PC-3 (cell line): Measurements from ENCODE around the gene GCH1. TPM values are rescaled to one million over a fixed set of nuclear protein-coding genes. Genes with fewer than 3 reads are reported as not detected.
"Not testable (repeated sequence)": the region's sequence is repeated elsewhere in the genome, so short reads cannot be mapped to it uniquely, and the experiment has no call there.

ENCODE experiments used
- ATAC-seq: fragments of 200-7000 bp; cut with Tn5 transposase; 2 replicates; pipeline ENCODE4 v1.9.1; 2020; ENCODE audit warnings: mild to moderate bottlenecking, moderate library complexity
- BruUV-seq: library from RNA; stranded (reverse); fragments of 400-500 nt; replicated peaks from 2 replicates; lab custom pipeline; 2021; lab: Mats Ljungman, UMichigan
- CTCF ChIA-PET: fragments of 300-600 bp; sonication (Branson Sonifier 250); formaldehyde crosslinking; loops from one replicate; lab custom pipeline; 2022; ENCODE audit warnings: antibody characterized with exemption; lab: Charles Lee
- POLR2A ChIA-PET: fragments of 300-600 bp; sonication (Branson Sonifier 250); formaldehyde crosslinking; loops from one replicate; lab custom pipeline; 2022; ENCODE audit warnings: antibody characterized with exemption; ENCODE audit not compliant: unreplicated experiment; lab: Charles Lee
- DNase-seq: peaks from one replicate; pipeline ENCODE4 v3.0.0-alpha.2; 2015
- H2AFZ ChIP-seq: fragments of 300-600 bp; sonication (generic); 2 replicates; pipeline ENCODE4 v1.6.0; 2016; ENCODE audit warnings: antibody characterized with exemption, low read length
- H3F3A ChIP-seq: fragments of 300-600 bp; sonication (generic); one replicate; pipeline ENCODE4 v1.6.0; 2017; ENCODE audit warnings: antibody characterized with exemption, low read length, control low read depth, mild to moderate bottlenecking; ENCODE audit not compliant: unreplicated experiment
- H3K27ac ChIP-seq: fragments of 300-600 bp; sonication (generic); 2 replicates; pipeline ENCODE4 v1.5.1; 2016; ENCODE audit warnings: mild to moderate bottlenecking, low read length
- H3K27me3 ChIP-seq: fragments of 300-600 bp; sonication (generic); 2 replicates; pipeline ENCODE4 v1.6.1; 2016; ENCODE audit warnings: low read length, mixed read lengths
- H3K36me3 ChIP-seq: fragments of 300-600 bp; sonication (generic); 2 replicates; pipeline ENCODE4 v1.6.1; 2016; ENCODE audit warnings: low read depth, mixed run types, low read length, mixed read lengths
- H3K4me1 ChIP-seq: fragments of 300-600 bp; sonication (generic); 2 replicates; pipeline ENCODE4 v1.5.1; 2016; ENCODE audit warnings: low read length; ENCODE audit not compliant: insufficient read depth
- H3K4me2 ChIP-seq: fragments of 300-600 bp; sonication (generic); 2 replicates; pipeline ENCODE4 v1.6.0; 2016; ENCODE audit warnings: low read length
- H3K4me3 ChIP-seq: fragments of 300-600 bp; sonication (generic); 2 replicates; pipeline ENCODE4 v1.5.1; 2016; ENCODE audit warnings: mild to moderate bottlenecking, low read length, mixed read lengths
- H3K79me2 ChIP-seq: fragments of 300-600 bp; sonication (generic); 2 replicates; pipeline ENCODE4 v1.6.1; 2017; ENCODE audit warnings: low read length, mixed read lengths
- H3K9ac ChIP-seq: fragments of 300-600 bp; sonication (generic); 2 replicates; pipeline ENCODE4 v1.6.0; 2016; ENCODE audit warnings: mild to moderate bottlenecking, low read length
- H3K9me2 ChIP-seq: fragments of 300-600 bp; sonication (generic); replicated peaks from 2 replicates; pipeline ENCODE4 v1.6.1; 2016; ENCODE audit warnings: mixed run types, low read length, mixed read lengths
- H3K9me3 ChIP-seq: fragments of 300-600 bp; sonication (generic); 2 replicates; pipeline ENCODE4 v1.6.1; 2016; ENCODE audit warnings: low read length, mixed read lengths
- H4K20me1 ChIP-seq: fragments of 300-600 bp; sonication (generic); 2 replicates; pipeline ENCODE4 v1.6.1; 2016; ENCODE audit warnings: low read length, mixed read lengths
- EZH2 ChIP-seq: fragments of 300-600 bp; sonication (generic); IDR thresholded peaks from one replicate; pipeline ENCODE4 v1.6.1; 2017; ENCODE audit warnings: antibody characterized with exemption, mild to moderate bottlenecking, low read length; ENCODE audit not compliant: unreplicated experiment
- EZH2phosphoT487 ChIP-seq: fragments of 300-600 bp; sonication (generic); IDR thresholded peaks from 2 replicates; pipeline ENCODE4 v1.6.1; 2018; ENCODE audit warnings: mild to moderate bottlenecking, antibody characterized with exemption, low read length, borderline replicate concordance
- intact Hi-C: fragments of 100-400 bp; cut with micrococcal nuclease; formaldehyde crosslinking; loops from 2 replicates; pipeline ENCODE4 v1.9.0; 2023
- total RNA-seq: library from RNA; depleted of rRNA; stranded (reverse); fragments of >200 nt; gene quantifications from 2 replicates; pipeline ENCODE4 v1.2.3, GENCODE V29; 2014
- TF ChIP-seq, protein P1 (sequence below): fragments of 300-600 bp; sonication (generic); conservative IDR thresholded peaks from 2 replicates; pipeline ENCODE4 v1.5.1; 2017; ENCODE audit warnings: antibody characterized with exemption, low read depth, mild to moderate bottlenecking, low read length

Gene GCH1
- total RNA-seq, 1 experiment from 2014 or later, result 26.6 TPM

- ATAC-seq (peak; percentile 64), DNase-seq (peak; percentile 59)
These were observed 32.2 kb downstream of the GCH1 start for GRCh38 chr14:54870154-54871090.

DNA sequence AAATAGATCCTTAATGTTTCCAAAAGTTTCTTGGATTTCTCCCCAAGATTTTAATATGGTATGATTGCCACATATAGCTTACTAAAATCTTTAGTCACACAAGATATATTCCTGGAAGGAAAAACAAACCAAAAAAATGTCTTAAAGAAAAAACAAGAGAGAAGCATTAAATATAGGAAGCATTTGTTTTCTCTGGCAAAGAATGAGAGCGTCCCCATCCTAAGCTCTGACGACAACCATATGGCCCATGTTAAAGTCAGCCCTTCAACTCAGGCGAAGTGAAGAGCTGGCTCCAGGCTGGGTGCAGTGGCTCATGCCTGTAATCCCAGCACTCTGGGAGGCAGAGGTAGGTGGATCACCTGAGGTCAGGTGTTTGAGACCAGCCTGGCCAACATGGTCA is 35.6 kb downstream of the GCH1 start:
- no peaks in the 10 kb centered on the region for H3K27me3 ChIP-seq
- CTCF ChIA-PET, result no interaction called here
- H3K9me2 ChIP-seq, result no peaks in the 10 kb centered on the region
- TF ChIP-seq, protein P1, sequence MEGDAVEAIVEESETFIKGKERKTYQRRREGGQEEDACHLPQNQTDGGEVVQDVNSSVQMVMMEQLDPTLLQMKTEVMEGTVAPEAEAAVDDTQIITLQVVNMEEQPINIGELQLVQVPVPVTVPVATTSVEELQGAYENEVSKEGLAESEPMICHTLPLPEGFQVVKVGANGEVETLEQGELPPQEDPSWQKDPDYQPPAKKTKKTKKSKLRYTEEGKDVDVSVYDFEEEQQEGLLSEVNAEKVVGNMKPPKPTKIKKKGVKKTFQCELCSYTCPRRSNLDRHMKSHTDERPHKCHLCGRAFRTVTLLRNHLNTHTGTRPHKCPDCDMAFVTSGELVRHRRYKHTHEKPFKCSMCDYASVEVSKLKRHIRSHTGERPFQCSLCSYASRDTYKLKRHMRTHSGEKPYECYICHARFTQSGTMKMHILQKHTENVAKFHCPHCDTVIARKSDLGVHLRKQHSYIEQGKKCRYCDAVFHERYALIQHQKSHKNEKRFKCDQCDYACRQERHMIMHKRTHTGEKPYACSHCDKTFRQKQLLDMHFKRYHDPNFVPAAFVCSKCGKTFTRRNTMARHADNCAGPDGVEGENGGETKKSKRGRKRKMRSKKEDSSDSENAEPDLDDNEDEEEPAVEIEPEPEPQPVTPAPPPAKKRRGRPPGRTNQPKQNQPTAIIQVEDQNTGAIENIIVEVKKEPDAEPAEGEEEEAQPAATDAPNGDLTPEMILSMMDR, result no peak
- TF ChIP-seq EZH2 (no peak), EZH2phosphoT487 (no peak)
- no peak overlapping the region for H3K4me3 ChIP-seq
- H3K9me3 ChIP-seq, result no peaks in the 10 kb centered on the region
- DNase-seq (no peak), ATAC-seq (no peak)
- no peaks in the 10 kb centered on the region for H4K20me1 ChIP-seq
- peaks cover 14% of the 10 kb centered on the region for H3K4me1 ChIP-seq
- H3K4me2 ChIP-seq, result no peak overlapping the region
- POLR2A ChIA-PET, result no interaction called here
- H3K27ac ChIP-seq, result no peak overlapping the region
- H3K79me2 ChIP-seq, result no peaks in the 10 kb centered on the region
- H3F3A ChIP-seq, result no peaks in the 10 kb centered on the region
- H3K9ac ChIP-seq, result no peak overlapping the region
- intact Hi-C loops, result no loop called here
- no peaks in the 10 kb centered on the region for H3K36me3 ChIP-seq
- BruUV-seq, result no TSS peak
- H2AFZ ChIP-seq, result no peak overlapping the region

More at GRCh38 chr14:54870154-54871090, 32.2 kb downstream of the GCH1 start:
- peak overlapping the region; percentile 30 for H3K27ac ChIP-seq
- not testable (repeated sequence) for H3K79me2 ChIP-seq, H3K27me3 ChIP-seq, H3F3A ChIP-seq, H4K20me1 ChIP-seq, H3K9me3 ChIP-seq, H3K36me3 ChIP-seq, H3K9me2 ChIP-seq, BruUV-seq
- H3K4me3 ChIP-seq, result peak overlapping the region; percentile 73
- CTCF ChIA-PET, result interaction anchor here (0.6 to 1.0 kb wide), 4 partner anchors 31 to 382 kb away, joined by 3 read pairs; no protein-coding TSS in a partner anchor
- H3K4me1 ChIP-seq, result peaks cover 14% of the 10 kb centered on the region
- peak overlapping the region; percentile 64 for H3K9ac ChIP-seq
- intact Hi-C loops, result loop anchor here (1.0 kb wide), 1 partner anchor 23 kb away; no protein-coding TSS in a partner anchor
- H3K4me2 ChIP-seq, result peak overlapping the region; percentile 83
- peak overlapping the region; percentile 88 for H2AFZ ChIP-seq
- POLR2A ChIA-PET, result interaction anchor here (0.6 kb wide), 1 partner anchor 27 kb away, joined by 3 read pairs; no protein-coding TSS in a partner anchor

DNA sequence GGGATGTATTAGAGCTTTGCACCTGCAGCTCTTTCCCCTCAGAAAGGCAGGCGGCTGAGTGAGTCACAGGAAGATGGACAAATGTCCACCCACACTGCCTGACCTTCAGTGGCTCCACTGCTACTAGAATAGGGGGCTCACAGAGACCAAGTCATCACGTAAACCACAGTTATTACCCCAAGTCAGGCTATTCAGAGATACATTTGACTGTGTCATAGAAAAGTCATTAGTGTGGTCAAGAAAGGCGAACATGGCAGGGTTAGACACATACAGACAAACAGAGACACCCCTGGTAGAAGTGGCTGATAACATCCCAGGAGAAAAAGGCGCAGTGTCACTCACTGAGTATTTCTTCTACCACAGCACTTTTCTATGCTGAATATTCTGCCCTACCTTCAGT is 36.0 kb downstream of the GCH1 start:
- CTCF ChIA-PET, result no interaction called here

More for the DNA sequence above, 36.0 kb downstream of the GCH1 start:
- TF ChIP-seq, protein P1, result no peak
- no peak for TF ChIP-seq EZH2
- TF ChIP-seq EZH2phosphoT487, result no peak
- no peaks in the 10 kb centered on the region for H3K27me3 ChIP-seq
- no peaks in the 10 kb centered on the region for H3K9me2 ChIP-seq
- ATAC-seq (peak; percentile 40), DNase-seq (no peak)
- H3F3A ChIP-seq, result no peaks in the 10 kb centered on the region
- H2AFZ ChIP-seq, result no peak overlapping the region
- intact Hi-C loops, result no loop called here
- H3K36me3 ChIP-seq, result no peaks in the 10 kb centered on the region
- no peak overlapping the region for H3K4me3 ChIP-seq
- POLR2A ChIA-PET, result interaction anchor here (0.6 kb wide), 1 partner anchor 303 kb away, joined by 3 read pairs; no protein-coding TSS in a partner anchor
- no peak overlapping the region for H3K9ac ChIP-seq
- no TSS peak for BruUV-seq
- H3K4me2 ChIP-seq, result no peak overlapping the region
- H3K27ac ChIP-seq, result no peak overlapping the region
- no peaks in the 10 kb centered on the region for H4K20me1 ChIP-seq
- no peaks in the 10 kb centered on the region for H3K79me2 ChIP-seq
- no peaks in the 10 kb centered on the region for H3K9me3 ChIP-seq
- peaks cover 14% of the 10 kb centered on the region for H3K4me1 ChIP-seq
